ENCODE results near the gene PRSS23.
"Not testable (repeated sequence)": the region's sequence is repeated elsewhere in the genome, so short reads cannot be mapped to it uniquely, and the experiment has no call there.

Gene PRSS23, protein sequence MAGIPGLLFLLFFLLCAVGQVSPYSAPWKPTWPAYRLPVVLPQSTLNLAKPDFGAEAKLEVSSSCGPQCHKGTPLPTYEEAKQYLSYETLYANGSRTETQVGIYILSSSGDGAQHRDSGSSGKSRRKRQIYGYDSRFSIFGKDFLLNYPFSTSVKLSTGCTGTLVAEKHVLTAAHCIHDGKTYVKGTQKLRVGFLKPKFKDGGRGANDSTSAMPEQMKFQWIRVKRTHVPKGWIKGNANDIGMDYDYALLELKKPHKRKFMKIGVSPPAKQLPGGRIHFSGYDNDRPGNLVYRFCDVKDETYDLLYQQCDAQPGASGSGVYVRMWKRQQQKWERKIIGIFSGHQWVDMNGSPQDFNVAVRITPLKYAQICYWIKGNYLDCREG

DNA sequence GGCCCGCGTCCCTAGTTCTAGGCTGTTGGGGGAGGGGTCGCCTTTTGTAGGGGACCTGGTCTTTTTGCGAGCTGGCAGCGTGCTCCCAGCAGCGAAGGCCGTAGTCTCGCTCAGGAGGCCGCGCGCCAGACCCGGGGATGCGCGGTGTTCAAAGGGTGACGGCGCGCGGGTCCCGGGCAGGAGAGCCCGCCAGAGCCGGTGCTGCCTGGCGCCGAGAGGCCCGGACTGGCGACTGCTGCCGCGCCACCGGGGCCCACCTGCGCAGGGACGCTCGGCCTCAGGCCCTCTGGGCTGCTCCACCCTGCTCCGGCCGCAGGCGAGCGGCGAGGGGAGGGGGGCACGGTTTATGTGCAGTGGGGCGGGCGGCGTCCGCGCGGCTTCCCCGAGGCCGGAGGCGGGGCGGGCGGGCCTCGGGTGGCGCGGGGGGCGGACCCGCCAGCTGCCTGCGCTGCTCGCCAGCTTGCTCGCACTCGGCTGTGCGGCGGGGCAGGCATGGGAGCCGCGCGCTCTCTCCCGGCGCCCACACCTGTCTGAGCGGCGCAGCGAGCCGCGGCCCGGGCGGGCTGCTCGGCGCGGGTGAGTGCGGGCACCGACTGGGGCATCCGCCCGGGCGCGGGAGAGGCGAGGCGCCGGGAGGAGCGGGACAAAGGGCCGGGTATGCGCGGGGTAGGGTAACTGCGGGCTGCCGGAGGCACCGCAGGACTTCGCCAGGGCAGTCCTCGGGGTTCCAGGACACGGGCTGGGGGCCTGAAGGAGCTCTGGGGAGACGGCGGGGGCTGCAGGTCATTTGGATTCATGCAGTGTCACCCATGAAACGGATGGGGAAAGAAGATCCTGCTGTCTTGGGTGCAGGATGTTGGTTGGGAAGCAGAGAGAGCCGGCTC, at the start of gene PRSS23:
Gene PRSS23 (plus strand): TSS at position 467 of the 884 bp plus-strand sequence. CDS start 7,102 bp downstream, outside the sequence.
- DNase-seq: no peak

DNA sequence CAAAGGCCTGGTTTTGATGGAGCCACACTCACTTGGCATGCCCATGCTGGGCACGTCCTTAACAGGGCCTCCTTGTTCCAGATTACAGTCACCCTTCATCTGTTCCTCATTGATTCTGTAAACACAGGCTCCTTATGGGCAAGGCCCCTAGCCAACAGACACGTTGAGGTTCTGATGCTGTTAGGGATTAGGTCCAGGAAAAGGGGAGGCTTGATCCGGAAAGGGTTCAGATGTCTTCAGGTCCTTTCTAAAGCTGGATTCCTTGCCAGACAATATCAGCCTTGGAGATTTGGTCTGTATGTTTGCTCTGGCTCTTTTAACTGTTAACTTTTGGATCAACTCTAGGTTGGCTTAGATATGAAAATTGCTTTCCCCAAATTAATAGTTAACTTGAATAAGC, 46.9 kb upstream of the PRSS23 start:
- no peak for DNase-seq

DNA sequence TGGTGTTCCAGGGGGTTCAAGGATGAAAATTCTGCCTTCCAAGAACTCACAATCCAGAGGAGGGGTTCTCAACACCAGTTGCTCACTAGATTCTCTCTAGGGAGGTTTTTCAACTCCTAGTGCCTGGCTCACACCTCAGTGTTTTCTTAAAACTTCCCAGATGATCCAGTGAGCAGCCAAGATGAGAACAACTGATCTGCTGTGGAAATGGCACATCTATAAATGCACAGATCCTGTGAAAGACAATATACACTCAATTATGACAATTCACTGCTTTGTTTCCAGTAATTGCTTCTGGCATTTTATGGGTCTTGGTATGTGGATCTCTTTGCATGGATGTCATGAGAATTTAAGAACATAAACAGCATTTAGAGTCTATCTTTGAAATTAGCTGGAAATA, 45.2 kb upstream of the PRSS23 start:
- no peak for DNase-seq

DNA sequence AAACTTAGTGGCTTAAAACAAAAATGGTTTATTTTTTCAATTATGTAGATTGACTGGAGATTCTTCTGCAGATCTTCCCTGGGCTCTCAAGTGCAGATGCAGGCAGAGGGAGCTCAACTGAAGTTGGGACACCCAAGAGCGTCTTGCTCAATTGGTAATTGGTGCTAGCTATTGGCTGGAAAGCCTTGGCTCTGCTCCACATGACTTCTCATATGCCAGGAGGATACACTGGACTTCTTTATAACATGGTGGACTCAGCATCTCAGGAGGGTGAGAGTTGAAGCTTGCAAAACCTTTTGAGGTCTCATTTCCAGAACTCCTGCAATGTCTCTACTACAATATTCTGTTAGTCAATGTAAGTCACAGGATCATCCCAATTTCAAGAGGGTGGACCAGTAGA, 42.2 kb upstream of the PRSS23 start:
- no peak for DNase-seq

DNA sequence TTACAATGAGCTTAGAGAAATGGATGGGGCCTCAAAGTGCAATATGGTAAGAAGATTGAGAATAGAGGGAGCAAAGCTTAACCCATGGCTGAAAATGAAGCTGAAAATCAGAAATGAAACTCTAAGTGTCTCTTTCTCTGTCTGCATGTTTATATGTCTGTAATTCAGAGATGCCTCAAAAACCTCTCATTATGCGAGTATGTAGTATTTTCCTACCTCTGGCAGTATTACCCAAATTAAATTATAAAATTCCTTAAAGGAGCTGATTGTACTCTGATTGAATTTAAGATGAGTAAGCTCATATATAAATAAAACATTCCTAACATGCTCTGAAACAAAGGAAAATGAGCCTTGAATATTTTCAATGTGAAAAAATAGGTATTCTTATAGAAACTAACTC, 39.8 kb upstream of the PRSS23 start:
- DNase-seq: no peak

DNA sequence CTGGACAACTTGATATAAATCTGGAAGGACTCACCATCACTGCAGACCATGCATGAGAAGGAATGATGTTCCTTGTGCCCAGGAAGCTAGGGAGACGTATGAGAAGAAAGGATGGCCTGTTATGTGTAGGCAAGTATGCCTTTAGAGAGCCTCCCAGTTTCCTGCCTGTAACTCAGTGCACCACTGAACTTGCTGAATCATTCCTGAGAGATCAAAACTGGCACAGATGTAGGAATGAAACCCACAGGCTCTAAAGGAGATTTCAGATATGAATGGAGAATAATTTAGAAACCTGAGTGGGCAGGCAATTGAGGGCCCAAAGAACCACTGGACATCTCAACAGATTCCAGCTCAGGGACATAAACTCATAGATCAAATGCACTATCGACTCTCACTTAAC, 38.4 kb upstream of the PRSS23 start:
- no peak for DNase-seq

DNA sequence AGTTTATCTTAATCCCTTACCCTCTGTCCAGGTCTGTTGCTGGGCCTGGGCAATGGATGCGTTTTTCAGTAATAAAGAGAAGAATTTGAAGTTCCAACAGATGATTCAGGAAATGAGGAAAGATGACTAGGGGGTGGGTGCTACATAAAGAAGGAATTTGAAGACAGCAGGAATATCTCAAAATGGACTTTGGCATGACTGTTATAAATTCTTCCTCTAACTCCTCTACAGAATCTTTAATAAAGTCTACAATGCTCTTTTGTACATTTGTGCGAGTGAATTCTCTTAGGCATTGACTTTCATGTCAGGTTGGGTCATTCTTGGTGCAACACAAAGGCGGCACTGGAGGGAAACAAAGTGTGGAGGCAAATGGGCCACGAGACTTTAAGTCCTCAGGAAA, 35.1 kb upstream of the PRSS23 start:
- DNase-seq: no peak

DNA sequence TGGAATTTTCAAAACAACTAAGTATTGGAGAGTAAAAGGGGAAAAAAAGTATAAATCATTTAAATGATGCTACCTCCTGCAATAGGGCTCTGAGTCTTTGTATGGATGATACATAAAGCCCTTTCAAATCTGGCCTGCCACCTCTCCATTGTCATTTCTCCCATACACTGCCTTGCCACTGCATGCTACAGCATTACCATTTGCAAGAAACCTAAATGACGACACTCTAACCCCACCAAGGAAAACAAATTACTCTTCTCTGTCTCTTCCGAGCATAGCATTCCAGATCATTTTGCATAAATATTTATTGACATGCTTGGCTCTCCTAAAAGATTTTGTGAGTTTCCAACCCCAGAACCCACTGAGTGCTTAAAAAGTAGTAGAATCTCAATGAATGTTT, 34.5 kb upstream of the PRSS23 start:
- DNase-seq: no peak

DNA sequence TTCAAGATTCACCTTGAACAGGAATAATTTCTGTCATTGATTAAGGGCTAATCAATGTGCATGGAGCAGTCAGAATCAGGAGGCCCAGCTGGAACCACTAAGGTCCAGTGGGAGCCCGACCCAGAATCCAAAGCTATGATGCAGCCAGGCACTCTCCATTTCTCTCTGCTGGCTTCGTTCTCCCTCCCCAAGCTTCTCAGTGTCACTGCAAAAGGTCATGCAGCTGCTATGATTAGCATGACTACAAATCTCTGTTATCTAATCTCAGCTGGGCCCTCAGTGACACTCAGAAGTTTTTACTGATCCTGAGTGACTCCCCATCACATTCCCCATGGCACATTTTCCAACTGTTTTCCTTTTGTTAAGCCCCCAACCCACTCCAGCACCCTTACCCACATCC, 31.1 kb upstream of the PRSS23 start:
- no peak for DNase-seq

- not testable (repeated sequence) for DNase-seq
Observed at GRCh38 chr11:86770473-86771027, 29.8 kb upstream of the PRSS23 start.

- no peak for DNase-seq
Observed at GRCh38 chr11:86772999-86773398, 27.3 kb upstream of the PRSS23 start.

DNA sequence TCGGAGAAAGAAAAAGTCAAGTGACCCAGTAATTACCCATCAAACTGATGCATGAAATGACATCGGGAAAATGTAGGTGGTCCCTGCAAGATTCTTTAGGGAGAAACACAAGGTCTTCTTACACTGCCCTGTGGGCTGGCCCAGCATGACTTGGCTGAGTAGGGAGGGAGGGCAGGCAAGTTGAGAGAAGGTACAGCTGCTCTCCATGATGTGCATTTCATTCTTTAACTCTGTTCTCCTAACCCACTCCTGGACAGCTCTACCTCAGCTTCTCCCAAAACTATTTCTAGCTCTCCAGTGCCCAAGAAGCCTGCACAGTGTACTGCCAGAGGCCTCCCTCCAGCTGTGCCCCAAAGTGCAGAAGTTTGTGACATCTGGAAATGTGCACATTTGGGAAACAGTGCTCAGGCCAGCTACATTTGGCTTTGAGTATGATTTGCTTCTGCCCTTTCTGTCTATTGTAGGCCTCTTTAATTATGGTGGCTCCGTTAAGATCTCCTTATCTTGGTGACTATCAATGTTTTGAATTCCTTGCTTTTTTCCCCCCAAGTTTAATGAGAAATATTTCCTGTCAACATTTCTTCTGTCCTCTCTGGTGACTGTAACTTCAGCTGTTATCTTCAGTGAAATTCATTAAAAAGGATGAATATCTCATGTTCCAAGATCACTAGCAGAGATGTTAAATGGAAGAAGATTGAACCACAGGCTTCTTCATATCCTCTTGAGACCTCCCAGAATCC, 26.7 kb upstream of the PRSS23 start:
- DNase-seq: no peak

DNA sequence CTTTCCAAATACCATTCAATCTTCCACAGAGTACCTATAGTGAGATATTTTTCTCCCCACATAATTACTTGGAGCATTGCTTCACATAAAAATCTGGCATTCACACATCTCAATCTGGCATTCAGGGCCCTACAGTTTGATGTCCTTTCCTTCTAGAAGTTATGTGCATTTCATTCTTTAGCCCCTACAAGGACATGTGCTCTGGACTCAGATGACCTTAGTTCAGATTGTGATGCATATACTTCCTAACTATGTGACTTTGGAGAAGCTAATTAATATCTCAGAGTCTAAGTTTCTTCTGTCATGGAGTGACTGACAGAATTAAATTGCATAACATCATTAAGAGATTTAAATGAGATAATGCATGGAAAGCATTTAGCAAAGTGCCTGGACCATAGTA, 25.9 kb upstream of the PRSS23 start:
- no peak for DNase-seq

- no peak for DNase-seq
Observed at GRCh38 chr11:86775361-86775760, 25.0 kb upstream of the PRSS23 start.

- DNase-seq: no peak
Observed at GRCh38 chr11:86781546-86781945, 18.8 kb upstream of the PRSS23 start.

DNA sequence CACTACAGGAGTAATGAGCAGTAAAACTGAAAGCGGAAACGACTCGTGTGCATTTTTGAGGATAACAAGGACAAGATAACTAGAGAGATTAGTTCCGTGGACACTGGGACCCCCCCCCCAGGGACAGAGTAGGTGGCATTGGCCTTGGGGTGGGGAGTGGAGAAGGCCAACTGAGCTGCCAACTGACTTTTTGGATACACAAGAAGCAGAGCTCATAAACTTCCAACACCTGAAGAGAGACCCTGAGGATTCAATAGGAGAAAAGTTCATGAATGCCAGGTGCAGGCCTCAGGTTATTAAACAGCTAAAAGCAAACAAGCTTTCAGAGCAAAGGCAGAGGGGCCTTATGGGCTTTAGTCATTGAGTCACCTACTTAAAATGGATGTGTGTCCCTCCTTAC, 17.6 kb upstream of the PRSS23 start:
- DNase-seq: no peak

GRCh38 chr11:86783661-86784060, 16.7 kb upstream of the PRSS23 start:
- no peak for DNase-seq

DNA sequence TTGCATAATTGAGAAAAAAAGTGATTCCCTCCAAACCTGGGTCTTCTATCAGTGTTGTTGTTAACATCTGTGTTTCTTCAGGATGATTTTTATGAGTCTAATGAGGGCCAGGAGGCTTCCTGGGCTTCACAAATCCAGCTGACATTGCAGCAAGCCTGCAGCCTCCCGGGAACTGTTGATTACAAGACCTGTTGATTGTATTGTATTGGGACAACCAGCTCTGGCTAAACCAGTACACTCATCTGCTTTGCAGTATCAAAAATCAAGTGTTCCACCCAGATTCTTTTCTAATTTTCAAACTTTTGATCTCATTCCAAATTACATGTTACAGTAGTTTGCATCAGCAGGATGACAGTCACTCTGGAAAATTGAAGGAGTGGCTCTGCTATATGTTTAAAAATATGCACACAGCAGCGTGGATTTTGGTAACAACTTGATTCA, 16.1 kb upstream of the PRSS23 start:
- no peak for DNase-seq

GRCh38 chr11:86785576-86785975, 14.8 kb upstream of the PRSS23 start:
- no peak for DNase-seq

GRCh38 chr11:86787018-86787536, 13.3 kb upstream of the PRSS23 start:
- no peak for DNase-seq

DNA sequence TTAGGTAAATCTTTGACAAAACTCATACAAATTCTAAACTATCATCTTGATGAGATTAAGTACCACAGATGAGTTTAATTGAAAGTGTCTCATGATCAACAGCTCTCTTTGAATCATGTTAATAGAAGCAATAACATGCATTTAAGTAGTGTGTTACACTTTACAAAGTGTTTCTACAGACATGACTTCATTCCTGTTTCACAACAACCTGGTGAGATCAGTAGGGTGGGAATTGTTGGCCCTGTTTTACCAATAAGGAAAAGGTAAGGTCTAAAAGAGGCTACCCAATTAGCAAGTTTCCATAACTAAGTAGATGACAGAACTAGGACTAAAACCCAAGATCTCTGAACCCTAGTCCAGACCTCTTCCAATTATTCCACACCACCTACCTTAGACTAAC, 12.7 kb upstream of the PRSS23 start:
- no peak for DNase-seq

DNA sequence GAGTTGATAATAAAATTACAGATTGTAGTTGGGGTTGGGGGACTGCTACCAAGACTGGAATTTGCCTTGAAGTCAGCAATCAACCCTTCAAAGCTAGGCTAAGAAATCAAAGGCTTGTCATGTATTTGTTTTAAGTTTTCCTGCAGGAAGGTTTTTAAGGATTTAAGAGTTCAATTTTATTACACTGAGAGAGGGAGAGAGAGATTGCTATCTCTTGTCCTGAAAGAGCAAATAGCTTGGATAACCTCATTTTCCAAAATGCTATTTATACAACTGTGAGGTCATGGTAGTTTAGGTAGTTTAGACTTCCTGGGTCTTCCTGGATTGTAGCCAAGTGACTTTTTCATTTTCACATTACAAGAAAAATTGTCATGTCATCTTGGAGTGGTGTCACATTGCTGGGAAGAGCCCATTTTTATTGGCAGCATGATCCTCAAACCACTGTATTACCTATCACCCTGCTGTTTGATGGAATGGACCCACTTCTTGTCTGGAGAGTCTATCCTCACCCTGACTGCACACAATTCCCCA, 10.1 kb upstream of the PRSS23 start:
- DNase-seq: no peak

Data from SIG-M5 (cell line).